Hippocampal formation (tissue), 2 donors: Measurements from ENCODE around the gene TCAP.
"Not testable (repeated sequence)": the region's sequence is repeated elsewhere in the genome, so short reads cannot be mapped to it uniquely, and the experiment has no call there.

Experiments
- DNase-seq, 2 donors: peaks; one replicate each; lab custom pipeline; 2025; lab: John Stamatoyannopoulos, UW

Gene TCAP

GRCh38 chr17:39679521-39680192, 14.5 kb downstream of the TCAP start:
- no peak for DNase-seq

GRCh38 chr17:39683295-39683939, 18.3 kb downstream of the TCAP start:
- no peak for DNase-seq

GRCh38 chr17:39684369-39685192, 19.4 kb downstream of the TCAP start:
- DNase-seq, result no peak

GRCh38 chr17:39687101-39687545, 22.0 kb downstream of the TCAP start:
- no peak for DNase-seq

GRCh38 chr17:39687546-39688474, 22.7 kb downstream of the TCAP start, which contains the start of gene PGAP3:
Gene PGAP3, minus strand, starts transcription at chr17:39688057. Its CDS starts 43 bp downstream, at chr17:39688014.
- peak; percentile 87 to 91 for DNase-seq

- DNase-seq, result no peak
Measured at GRCh38 chr17:39688475-39688835, 23.3 kb downstream of the TCAP start.

- DNase-seq, result no peak
Measured at GRCh38 chr17:39688945-39689344, 23.8 kb downstream of the TCAP start.

GRCh38 chr17:39694593-39694992, 29.4 kb downstream of the TCAP start:
- no peak for DNase-seq

- DNase-seq, result no peak
Measured at GRCh38 chr17:39695089-39695474, 29.9 kb downstream of the TCAP start.

- DNase-seq, result no peak
Measured at GRCh38 chr17:39696731-39697130, 31.6 kb downstream of the TCAP start.

GRCh38 chr17:39697961-39698360, 32.8 kb downstream of the TCAP start:
- no peak for DNase-seq

- DNase-seq, result not testable (repeated sequence)
Measured at GRCh38 chr17:39699157-39699817, 34.1 kb downstream of the TCAP start.

- DNase-seq, result no peak
Measured at GRCh38 chr17:39699818-39700147, 34.6 kb downstream of the TCAP start, which contains the start of gene ERBB2. Gene ERBB2, plus strand, starts transcription at chr17:39700064. Its CDS starts 175 bp downstream, at chr17:39700239.

- DNase-seq, result no peak
Measured at GRCh38 chr17:39700148-39700987, 35.2 kb downstream of the TCAP start.

GRCh38 chr17:39701012-39701783, 36.0 kb downstream of the TCAP start:
- no peak for DNase-seq

- DNase-seq, result no peak
Measured at GRCh38 chr17:39701784-39702422, 36.8 kb downstream of the TCAP start.

GRCh38 chr17:39702901-39703893, 38.0 kb downstream of the TCAP start:
- no peak for DNase-seq

- DNase-seq, result no peak
Measured at GRCh38 chr17:39703913-39704312, 38.8 kb downstream of the TCAP start.
